H1 (cell line): Measurements from ENCODE around the gene PLCL2. TPM values are rescaled to one million over a fixed set of nuclear protein-coding genes. Genes with fewer than 3 reads are reported as not detected.

Experiments used
- CTCF ChIA-PET: fragments of 300-600 bp; sonication (Branson Sonifier 250); formaldehyde crosslinking; loops from one replicate; lab custom pipeline; 2021; ENCODE audit not compliant: partially characterized antibody; lab: Charles Lee
- POLR2A ChIA-PET: fragments of 300-600 bp; sonication (Branson Sonifier 250); formaldehyde crosslinking; loops from one replicate; lab custom pipeline; 2021; ENCODE audit warnings: inconsistent platforms; ENCODE audit not compliant: partially characterized antibody; lab: Charles Lee
- DNase-seq, 2 experiments: peaks; one replicate each; pipeline versions ENCODE4 v3.0.0 to v3.0.0-alpha.2; 2010 to 2022; ENCODE audit warnings: low spot score in 2 of 2, low read depth in 1 of 2, mixed read lengths in 1 of 2
- FAIRE-seq: peaks from 2 replicates; lab custom pipeline; 2011; peaks lifted over from hg19 to GRCh38; lab: Jason Lieb, UNC
- H2AFZ ChIP-seq: 2 replicates; pipeline ENCODE4 v1.8.1; 2012; ENCODE audit warnings: low read length, inconsistent platforms
- H2AK5ac ChIP-seq: 2 replicates; pipeline ENCODE4 v1.6.1; 2013; ENCODE audit warnings: low read depth, low read length
- H2BK120ac ChIP-seq: replicated peaks from 2 replicates; pipeline ENCODE3; 2013; ENCODE audit warnings: low read depth, low read length, inconsistent platforms
- H2BK12ac ChIP-seq: 2 replicates; pipeline ENCODE4 v1.6.1; 2013; ENCODE audit warnings: low read depth, low read length
- H2BK15ac ChIP-seq: 2 replicates; pipeline ENCODE4 v1.6.1; 2013; ENCODE audit warnings: low read length
- H2BK20ac ChIP-seq: 2 replicates; pipeline ENCODE4 v1.6.1; 2013; ENCODE audit warnings: low read length
- H2BK5ac ChIP-seq: 2 replicates; pipeline ENCODE4 v1.6.1; 2013; ENCODE audit warnings: low read depth, low read length
- H3K14ac ChIP-seq: 2 replicates; pipeline ENCODE4 v1.6.1; 2013; ENCODE audit warnings: inconsistent platforms; ENCODE audit not compliant: insufficient read length
- H3K18ac ChIP-seq: 2 replicates; pipeline ENCODE4 v1.6.1; 2013; ENCODE audit warnings: low read length; ENCODE audit errors: extremely low read depth
- H3K23ac ChIP-seq: 2 replicates; pipeline ENCODE4 v1.6.1; 2013; ENCODE audit warnings: inconsistent platforms; ENCODE audit not compliant: insufficient read length
- H3K23me2 ChIP-seq: 2 replicates; pipeline ENCODE4 v1.6.1; 2013; ENCODE audit warnings: low read depth, low read length
- H3K27ac ChIP-seq: 2 replicates; pipeline ENCODE4 v1.6.1; 2011; ENCODE audit warnings: low read depth, low read length, inconsistent platforms
- H3K27me3 ChIP-seq, 4 experiments: replicated peaks in 1 of 4; 1 replicate in 1 of 4; 2 replicates in 3 of 4; pipeline versions ENCODE4 v1.6.1 to v1.8.1; 2011 to 2013; ENCODE audit warnings: low read length in 3 of 4, mild to moderate bottlenecking in 3 of 4, inconsistent platforms in 2 of 4, mixed read lengths in 2 of 4, moderate library complexity in 1 of 4; ENCODE audit not compliant: control insufficient read depth in 3 of 4, insufficient read depth in 3 of 4; ENCODE audit errors: extremely low read depth in 1 of 4
- H3K36me3 ChIP-seq, 4 experiments: 2 replicates each; pipeline versions ENCODE4 v1.6.1 to v1.8.1; 2011 to 2013; ENCODE audit warnings: mild to moderate bottlenecking in 4 of 4, low read length in 3 of 4, moderate library complexity in 2 of 4, control low read depth in 1 of 4, inconsistent platforms in 1 of 4; ENCODE audit not compliant: insufficient read depth in 4 of 4, control insufficient read depth in 2 of 4
- H3K4ac ChIP-seq: replicated peaks from 2 replicates; pipeline ENCODE3; 2013; ENCODE audit warnings: low read length, low read depth, mixed read lengths, inconsistent platforms; ENCODE audit not compliant: insufficient read length
- H3K4me1 ChIP-seq, 4 experiments: replicated peaks in 1 of 4; 1 replicate in 1 of 4; 2 replicates in 3 of 4; pipeline versions ENCODE4 v1.6.1 to v1.8.1; 2011 to 2013; ENCODE audit warnings: low read length in 3 of 4, inconsistent platforms in 2 of 4, mixed read lengths in 1 of 4; ENCODE audit not compliant: insufficient read depth in 4 of 4, control insufficient read depth in 3 of 4
- H3K4me2 ChIP-seq, 2 experiments: 2 replicates each; pipeline versions ENCODE4 v1.6.1 to v1.8.1; 2011 to 2013; ENCODE audit warnings: low read depth in 2 of 2, low read length in 2 of 2, control low read depth in 1 of 2, inconsistent platforms in 1 of 2, mild to moderate bottlenecking in 1 of 2; ENCODE audit not compliant: insufficient read depth in 1 of 2
- H3K4me3 ChIP-seq, 4 experiments: fragments of 200-600, 300-600 bp in 1 of 4; sonication (generic), shearing (Covaris generic), sonication (Bioruptor Twin) in 1 of 4; 2 replicates each; pipeline versions ENCODE4 v1.5.1 to v1.8.1; 2011 to 2016; ENCODE audit warnings: low read length in 4 of 4, low read depth in 3 of 4, control low read depth in 2 of 4, inconsistent platforms in 2 of 4, mild to moderate bottlenecking in 2 of 4, mixed read lengths in 1 of 4, moderate library complexity in 1 of 4; ENCODE audit not compliant: insufficient read depth in 2 of 4; ENCODE audit errors: extremely low read depth in 1 of 4
- H3K56ac ChIP-seq: replicated peaks from 2 replicates; pipeline ENCODE3; 2013; ENCODE audit warnings: low read depth, mild to moderate bottlenecking, mixed read lengths, low read length, inconsistent platforms; ENCODE audit not compliant: insufficient read length
- H3K79me1 ChIP-seq: 2 replicates; pipeline ENCODE4 v1.6.1; 2013; ENCODE audit warnings: low read depth, low read length, control low read depth
- H3K79me2 ChIP-seq, 2 experiments: 2 replicates each; pipeline versions ENCODE4 v1.6.1 to v1.8.1; 2012 to 2013; ENCODE audit warnings: low read length in 2 of 2, mild to moderate bottlenecking in 2 of 2, inconsistent platforms in 1 of 2; ENCODE audit not compliant: insufficient read depth in 2 of 2, control insufficient read depth in 1 of 2
- H3K9ac ChIP-seq, 4 experiments: replicated peaks in 1 of 4; 1 replicate in 1 of 4; 2 replicates in 3 of 4; pipeline versions ENCODE4 v1.6.1 to v1.8.1; 2011 to 2013; ENCODE audit warnings: low read depth in 3 of 4, low read length in 3 of 4, control low read depth in 2 of 4, mild to moderate bottlenecking in 2 of 4, moderate library complexity in 2 of 4, inconsistent platforms in 1 of 4; ENCODE audit errors: extremely low read depth in 1 of 4
- H3K9me3 ChIP-seq, 2 experiments: 2 replicates each; pipeline versions ENCODE4 v1.6.1 to v1.8.1; 2012 to 2013; ENCODE audit warnings: mild to moderate bottlenecking in 2 of 2, moderate library complexity in 2 of 2, control low read depth in 1 of 2, inconsistent platforms in 1 of 2, low read depth in 1 of 2, low read length in 1 of 2, mixed read lengths in 1 of 2; ENCODE audit not compliant: insufficient read depth in 2 of 2
- H4K20me1 ChIP-seq, 2 experiments: replicated peaks in 1 of 2; 2 replicates each; pipeline versions ENCODE3 to v1.8.1; 2011 to 2013; ENCODE audit warnings: inconsistent platforms in 2 of 2, low read length in 2 of 2, mild to moderate bottlenecking in 1 of 2; ENCODE audit not compliant: insufficient read depth in 2 of 2, control insufficient read depth in 1 of 2
- H4K5ac ChIP-seq: 2 replicates; pipeline ENCODE4 v1.6.1; 2013; ENCODE audit warnings: low read length, low read depth, mixed read lengths, inconsistent platforms; ENCODE audit not compliant: insufficient read length
- H4K8ac ChIP-seq: 2 replicates; pipeline ENCODE4 v1.8.0; 2013; ENCODE audit warnings: mild to moderate bottlenecking, moderate library complexity, low read length, inconsistent platforms; ENCODE audit not compliant: insufficient read depth; ENCODE audit errors: extremely low read depth
- H4K91ac ChIP-seq: replicated peaks from 2 replicates; pipeline ENCODE3; 2013; ENCODE audit warnings: low read length, mixed read lengths, inconsistent platforms; ENCODE audit not compliant: insufficient read length
- SAP30 ChIP-seq: fragments of 300-600 bp; sonication (generic); IDR thresholded peaks from 2 replicates; pipeline ENCODE4 v1.7.1; 2012; ENCODE audit warnings: low read length, moderate library complexity, mild to moderate bottlenecking, inconsistent platforms; ENCODE audit not compliant: insufficient read depth, insufficient replicate concordance
- SIX5 ChIP-seq: IDR thresholded peaks from 2 replicates; pipeline ENCODE4 v1.6.1; 2011; ENCODE audit warnings: mild to moderate bottlenecking, low read depth, low read length
- TBP ChIP-seq: IDR thresholded peaks from 2 replicates; pipeline ENCODE4 v1.6.1; 2011; ENCODE audit warnings: low read depth, low read length, improper control_type of control experiment
- WGBS, 2 experiments: shearing (Covaris generic) in 1 of 2; methylation state at CpG; one replicate each; pipeline versions ENCODE4 v1.1.6 to v1.1.7; 2013 to 2015; ENCODE audit warnings: low lambda C conversion rate in 2 of 2, mixed read lengths in 2 of 2, inconsistent platforms in 1 of 2, low coverage in 1 of 2, missing lambda C conversion rate in 1 of 2; ENCODE audit not compliant: insufficient replicate concordance in 2 of 2, insufficient coverage in 1 of 2, insufficient read length in 1 of 2; ENCODE audit errors: extremely low coverage in 1 of 2, missing lambda C conversion rate in 1 of 2; 5-methylcytosine and 5-hydroxymethylcytosine counted together
- polyA plus RNA-seq, 7 experiments: library from polyadenylated mRNA; depleted of rRNA in 3 of 7; stranded (reverse) in 5 of 7; unstranded in 2 of 7; fragments of >200 nt in 5 of 7; fragments of 200-250 nt in 2 of 7; gene quantifications; 1 replicate in 5 of 7; 2 replicates in 1 of 7; 4 replicates in 1 of 7; pipeline versions ENCODE4 v1.2.1 to v1.2.3, GENCODE V29; 2011 to 2013; ENCODE audit warnings: missing spikeins in 2 of 7, mixed read lengths in 2 of 7
- total RNA-seq: library from RNA; stranded (reverse); fragmentation: NEBNext Ultra II Directional; extraction: Animal tissue kit (Norgen Biotek cat#: 25700); gene quantifications from 2 replicates; pipeline ENCODE4 v1.2.1, GENCODE V29; 2021

PLCL2 gene
- total and polyA plus RNA-seq, 2 of the 8 experiments (the other 6 are each of a cell fraction or from before 2014, with no cell fraction given) = 3.5 to 6.8 TPM

DNA sequence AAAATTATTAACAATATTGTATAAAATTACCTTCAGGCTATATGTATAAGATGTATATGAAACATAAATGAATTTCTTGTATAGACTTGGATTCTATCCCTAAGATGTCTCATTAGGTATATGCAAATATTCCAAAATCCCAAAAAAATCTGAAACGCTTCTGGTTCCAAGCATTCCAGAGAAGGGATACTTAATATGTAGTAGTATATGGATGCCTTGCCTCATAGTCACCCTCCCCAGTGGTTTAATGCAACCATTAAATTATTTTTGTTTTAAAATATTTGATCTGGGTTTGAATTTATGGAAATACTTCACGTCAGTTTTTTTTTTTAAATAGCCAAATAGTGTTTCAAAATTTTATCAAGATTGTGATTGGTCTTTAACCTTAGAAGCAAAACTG, 27.2 kb downstream of the PLCL2 start:
- H3K9ac ChIP-seq = no peak overlapping the region
- 93% methylated on average over 2 of the region's 2 CpGs; no CpG with 5 or more reads in 1 of the 2 experiments for WGBS, 2 experiments
- no peak overlapping the region for H2BK20ac ChIP-seq
- DNase-seq (no peak), FAIRE-seq (no peak)
- H2BK12ac ChIP-seq = no peak overlapping the region
- no peaks in the 10 kb centered on the region for H3K36me3 ChIP-seq
- H3K4me1 ChIP-seq = peaks cover 0 to 4% (median 2%) of the 10 kb centered on the region in 4 experiments; a peak in 3 of 7 replicates
- H4K8ac ChIP-seq = no peak overlapping the region
- no peak overlapping the region for H3K14ac ChIP-seq
- H2AFZ ChIP-seq = no peak overlapping the region
- H4K91ac ChIP-seq = no peak overlapping the region
- H3K79me2 ChIP-seq = peaks cover 0 to 5% of the 10 kb centered on the region in 2 experiments; a peak in 3 of 4 replicates
- H3K27ac ChIP-seq = no peak overlapping the region
- no peak overlapping the region for H4K5ac ChIP-seq
- ChIA-PET POLR2A (no interaction called here), CTCF (no interaction called here)
- H3K79me1 ChIP-seq = no peaks in the 10 kb centered on the region
- H3K4me3 ChIP-seq = no peak overlapping the region
- H4K20me1 ChIP-seq = no peaks in the 10 kb centered on the region
- H2AK5ac ChIP-seq = no peak overlapping the region
- no peak overlapping the region for H3K23ac ChIP-seq
- no peak overlapping the region for H3K56ac ChIP-seq
- H3K9me3 ChIP-seq = no peaks in the 10 kb centered on the region
- no peak overlapping the region for H3K4me2 ChIP-seq
- no peaks in the 10 kb centered on the region for H3K27me3 ChIP-seq
- no peak overlapping the region for H2BK5ac ChIP-seq
- no peaks in the 10 kb centered on the region for H3K23me2 ChIP-seq
- H3K18ac ChIP-seq = no peak overlapping the region
- H3K4ac ChIP-seq = no peak overlapping the region
- H2BK15ac ChIP-seq = no peak overlapping the region
- H2BK120ac ChIP-seq = no peak overlapping the region
- TF ChIP-seq SAP30 (no peak), SIX5 (no peak), TBP (no peak)
